Measurements from ENCODE around the gene KCNIP2. TPM values are rescaled to one million over a fixed set of nuclear protein-coding genes. Genes with fewer than 3 reads are reported as not detected.

KCNIP2 gene
- total and polyA plus RNA-seq, 2 of the 4 experiments (the other 2 are of a cell fraction), result under 0.01 to 0.87 TPM

- no peak overlapping the region for H2AK9ac ChIP-seq (replicated peaks; ENCODE audit: low read depth, low read length, poor library complexity)
- H2BK5ac ChIP-seq (ENCODE audit: low read depth, low read length, poor library complexity, severe bottlenecking), result no peak overlapping the region
- in situ Hi-C loops (cut with MboI; ENCODE audit: low sequenced_read_pairs), result loop anchor here (5.0 kb wide), 1 partner anchor 170 kb away; no protein-coding TSS in a partner anchor
- DNase-seq (no peak), ATAC-seq (ENCODE audit: low read depth) (no peak)
- TF ChIP-seq CEBPB (IDR thresholded peaks at IDR 0.05; ENCODE audit: low read depth, low read length) (no peak), USF2 (IDR thresholded peaks at IDR 0.05; ENCODE audit: low read depth, low read length) (no peak), RCOR1 (IDR thresholded peaks at IDR 0.05; ENCODE audit: insufficient replicate concordance, low read length) (no peak), POLR2A (IDR thresholded peaks at IDR 0.05; ENCODE audit: low read depth, low read length) (no peak), SMC3 (IDR thresholded peaks at IDR 0.05; ENCODE audit: low read depth, low read length) (no peak), CHD1 (IDR thresholded peaks at IDR 0.05; ENCODE audit: low read depth, low read length) (no peak), ELK1 (IDR thresholded peaks at IDR 0.05; ENCODE audit: borderline replicate concordance, low read depth, low read length) (no peak), MXI1 (IDR thresholded peaks at IDR 0.05; ENCODE audit: borderline replicate concordance, low read depth, low read length) (no peak), MAZ (IDR thresholded peaks at IDR 0.05; ENCODE audit: borderline replicate concordance, low read depth, low read length) (no peak), FOS (IDR thresholded peaks at IDR 0.05; ENCODE audit: low read depth, low read length) (no peak), RAD21 (IDR thresholded peaks at IDR 0.05; ENCODE audit: low read length) (no peak), MAFK (IDR thresholded peaks at IDR 0.05; ENCODE audit: low read depth, low read length) (no peak), NFE2L2 (IDR thresholded peaks at IDR 0.05; ENCODE audit: low read depth, low read length) (no peak), BHLHE40 (IDR thresholded peaks at IDR 0.05; ENCODE audit: low read depth, low read length) (no peak), RFX5 (IDR thresholded peaks at IDR 0.05; ENCODE audit: low read depth, low read length) (no peak), CTCF (conservative IDR thresholded peaks at IDR 0.05; ENCODE audit: low read depth, low read length) (no peak)
- ChIA-PET POLR2A (ENCODE audit: unreplicated experiment) (no interaction called here), CTCF (interaction anchor here (0.6 to 4.4 kb wide), 11 partner anchors 7 to 181 kb away, joined by 3 to 60 read pairs (median 6); no protein-coding TSS in a partner anchor)
- H3K14ac ChIP-seq (replicated peaks; ENCODE audit: low read depth, low read length), result no peak overlapping the region
- no peak overlapping the region for H4K8ac ChIP-seq (ENCODE audit: low read depth in 2 of 2, low read length in 2 of 2)
- no peak overlapping the region for H3K4me3 ChIP-seq (ENCODE audit: insufficient read depth, low read depth, low read length)
- H3K4ac ChIP-seq (ENCODE audit: low read depth, low read length), result no peak overlapping the region
- no peak overlapping the region for H4K91ac ChIP-seq (ENCODE audit: insufficient read depth, low read depth, low read length)
- no peaks in the 10 kb centered on the region for H3K27me3 ChIP-seq (ENCODE audit: control insufficient read depth, insufficient read depth, low read length)
- peaks cover 5% of the 10 kb centered on the region; the same call in 1 of the 2 replicates for H3K4me1 ChIP-seq (ENCODE audit: control insufficient read depth, insufficient read depth, low read length)
- H4K20me1 ChIP-seq (ENCODE audit: insufficient read depth, low read length), result peaks cover 38% of the 10 kb centered on the region
- no peak overlapping the region for H3K23ac ChIP-seq (ENCODE audit: low read depth, low read length)
- no TSS peak for BruUV-seq (replicated peaks)
- no peak overlapping the region for H2BK20ac ChIP-seq (ENCODE audit: low read depth, low read length)
- H3K18ac ChIP-seq (ENCODE audit: low read depth, low read length), result no peak overlapping the region
- no peak overlapping the region for H3K27ac ChIP-seq (ENCODE audit: insufficient read depth, low read length)
- H2BK15ac ChIP-seq (ENCODE audit: low read depth, low read length), result no peak overlapping the region
- H3K36me3 ChIP-seq (ENCODE audit: control insufficient read depth, insufficient read depth, low read length), result peaks cover 2% of the 10 kb centered on the region; the same call in 1 of the 2 replicates
- intact Hi-C loops (cut with micrococcal nuclease), result no loop called here
- no peak overlapping the region for H3K56ac ChIP-seq (ENCODE audit: extremely low read depth, insufficient read depth, low read length)
- peaks cover 9% of the 10 kb centered on the region for H3K9me1 ChIP-seq (ENCODE audit: insufficient read depth, low read length)
- H4K5ac ChIP-seq (ENCODE audit: low read depth, low read length), result no peak overlapping the region
- H2BK120ac ChIP-seq (ENCODE audit: low read depth, low read length), result no peak overlapping the region
- no peak overlapping the region for H3K9ac ChIP-seq (ENCODE audit: low read depth, low read length)
- H3K9me3 ChIP-seq (ENCODE audit: control insufficient read depth, insufficient read depth, low read length), result no peaks in the 10 kb centered on the region
- H3K79me1 ChIP-seq (ENCODE audit: low read depth in 1 of 2, low read length in 2 of 2), result peaks cover 0 to 9% of the 10 kb centered on the region in 2 experiments; a peak in 1 of 4 replicates
- H3K4me2 ChIP-seq (ENCODE audit: low read depth, low read length), result no peak overlapping the region
- dilution Hi-C loops (cut with HindIII; ENCODE audit: low sequenced_read_pairs, unreplicated experiment), result no loop called here
- H2AFZ ChIP-seq (replicated peaks; ENCODE audit: low read length, poor library complexity), result no peak overlapping the region
- no peak overlapping the region for H2AK5ac ChIP-seq (ENCODE audit: low read depth, low read length)
Measured at GRCh38 chr10:101841826-101842225, 1.8 kb downstream of the KCNIP2 start.

Measured in IMR-90 (cell line).